Thoracic aorta (tissue), 2 donors: Measurements from ENCODE around the gene EHMT1. TPM values are rescaled to one million over a fixed set of nuclear protein-coding genes. Genes with fewer than 3 reads are reported as not detected.
"Not testable (repeated sequence)": the region's sequence is repeated elsewhere in the genome, so short reads cannot be mapped to it uniquely, and the experiment has no call there.

Experiments used
- ATAC-seq: fragments of 150-250 bp; one replicate; pipeline ENCODE4 v1.8.0; 2017; ENCODE audit warnings: low read depth; ENCODE audit not compliant: insufficient number of reproducible peaks, low FRiP score
- DNase-seq: peaks from one replicate; pipeline ENCODE4 v3.0.0-alpha.2; 2020; ENCODE audit warnings: low spot score
- H3K27ac ChIP-seq, 2 donors: fragments of 200-600 bp; sonication (generic); 1 replicate in 1 of 2; 2 replicates in 1 of 2; pipeline ENCODE4 v1.5.1; 2016; ENCODE audit warnings: mild to moderate bottlenecking in 2 of 2, moderate library complexity in 2 of 2
- H3K27me3 ChIP-seq: fragments of 200-600 bp; sonication (generic); replicated peaks from 2 replicates; pipeline ENCODE4 v1.6.0; 2016; ENCODE audit warnings: mild to moderate bottlenecking; ENCODE audit not compliant: insufficient read depth
- H3K36me3 ChIP-seq: fragments of 200-600 bp; sonication (generic); one replicate; pipeline ENCODE4 v1.5.1; 2016
- H3K4me1 ChIP-seq, 2 donors: fragments of 200-600 bp; sonication (generic); 1 replicate in 1 of 2; 2 replicates in 1 of 2; pipeline versions ENCODE4 v1.5.1 to v1.6.0; 2016; ENCODE audit warnings: low read depth in 2 of 2, mild to moderate bottlenecking in 1 of 2; ENCODE audit not compliant: control insufficient read depth in 1 of 2
- H3K4me3 ChIP-seq: fragments of 200-600 bp; sonication (generic); 2 replicates; pipeline ENCODE4 v1.5.1; 2016; ENCODE audit warnings: mild to moderate bottlenecking
- H3K9me3 ChIP-seq: fragments of 200-600 bp; sonication (generic); 2 replicates; pipeline ENCODE4 v1.5.1; 2016
- total RNA-seq, 2 donors: library from RNA; depleted of rRNA; stranded (reverse); fragments of >200 nt; gene quantifications; one replicate each; pipeline versions ENCODE4 v1.1.0 to v1.2.3, GENCODE V29; 2016
- TF ChIP-seq, protein P1 (sequence below): fragments of 200-600 bp; sonication (generic); IDR thresholded peaks from one replicate; pipeline ENCODE4 v1.5.1; 2019; ENCODE audit warnings: antibody characterized with exemption

EHMT1 gene
- total RNA-seq, 2 donors from 2014 or later, result 67.6 to 150 TPM

DNA sequence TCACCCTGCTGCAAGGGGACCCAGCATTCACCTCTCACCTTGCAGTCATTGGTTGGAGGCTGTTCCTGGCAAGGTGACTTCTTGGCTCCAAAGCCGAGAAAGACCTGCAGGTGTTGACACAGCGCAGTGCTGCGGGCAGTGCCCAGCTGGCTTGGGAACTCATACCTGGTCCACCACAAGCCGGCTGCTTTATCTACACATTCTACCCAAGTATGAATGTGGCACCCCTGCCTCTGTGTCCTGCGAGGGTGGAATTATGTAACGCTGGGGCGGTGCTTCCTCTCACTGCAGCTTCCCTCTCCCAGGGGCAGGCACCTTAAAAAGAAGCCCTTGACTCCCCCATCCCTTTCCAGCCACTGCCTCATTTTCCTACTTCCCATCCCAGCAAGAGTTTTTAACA, 26.0 kb upstream of the EHMT1 start:
- ATAC-seq (no peak), DNase-seq (no peak)
- peaks cover 4% of the 10 kb centered on the region for H3K36me3 ChIP-seq
- H3K27me3 ChIP-seq, result no peaks in the 10 kb centered on the region
- TF ChIP-seq, protein P1, sequence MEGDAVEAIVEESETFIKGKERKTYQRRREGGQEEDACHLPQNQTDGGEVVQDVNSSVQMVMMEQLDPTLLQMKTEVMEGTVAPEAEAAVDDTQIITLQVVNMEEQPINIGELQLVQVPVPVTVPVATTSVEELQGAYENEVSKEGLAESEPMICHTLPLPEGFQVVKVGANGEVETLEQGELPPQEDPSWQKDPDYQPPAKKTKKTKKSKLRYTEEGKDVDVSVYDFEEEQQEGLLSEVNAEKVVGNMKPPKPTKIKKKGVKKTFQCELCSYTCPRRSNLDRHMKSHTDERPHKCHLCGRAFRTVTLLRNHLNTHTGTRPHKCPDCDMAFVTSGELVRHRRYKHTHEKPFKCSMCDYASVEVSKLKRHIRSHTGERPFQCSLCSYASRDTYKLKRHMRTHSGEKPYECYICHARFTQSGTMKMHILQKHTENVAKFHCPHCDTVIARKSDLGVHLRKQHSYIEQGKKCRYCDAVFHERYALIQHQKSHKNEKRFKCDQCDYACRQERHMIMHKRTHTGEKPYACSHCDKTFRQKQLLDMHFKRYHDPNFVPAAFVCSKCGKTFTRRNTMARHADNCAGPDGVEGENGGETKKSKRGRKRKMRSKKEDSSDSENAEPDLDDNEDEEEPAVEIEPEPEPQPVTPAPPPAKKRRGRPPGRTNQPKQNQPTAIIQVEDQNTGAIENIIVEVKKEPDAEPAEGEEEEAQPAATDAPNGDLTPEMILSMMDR, result no peak
- H3K27ac ChIP-seq, result no peak overlapping the region
- H3K9me3 ChIP-seq, result no peaks in the 10 kb centered on the region
- no peak overlapping the region for H3K4me3 ChIP-seq
- peaks cover 9 to 14% of the 10 kb centered on the region in 2 donors for H3K4me1 ChIP-seq

DNA sequence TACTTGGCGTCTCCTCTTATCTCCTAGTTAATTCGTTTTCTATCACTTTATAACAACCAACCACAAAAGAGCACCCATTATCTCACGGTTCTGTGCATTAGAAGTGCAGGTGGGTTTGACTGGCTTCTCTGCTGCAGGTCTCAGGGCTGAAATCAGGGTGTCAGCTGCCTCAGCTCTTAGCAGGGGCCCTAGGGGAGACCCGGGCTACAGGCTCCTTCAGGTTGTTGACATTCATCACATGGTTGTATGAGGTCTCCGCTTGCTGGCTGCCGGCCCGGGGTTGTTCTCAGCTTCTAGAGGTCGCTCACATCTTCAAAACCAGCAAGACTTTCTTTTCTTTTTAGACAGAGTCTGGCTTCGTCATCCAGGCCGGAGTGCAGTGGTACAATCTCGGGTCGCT, 25.6 kb upstream of the EHMT1 start:
- DNase-seq (no peak), ATAC-seq (no peak)
- Histone ChIP-seq H3K4me3 (no peak overlapping the region), H3K27ac (no peak overlapping the region), H3K36me3 (no peaks in the 10 kb centered on the region), H3K4me1 (peaks cover 9 to 14% of the 10 kb centered on the region in 2 donors), H3K9me3 (no peaks in the 10 kb centered on the region), H3K27me3 (no peaks in the 10 kb centered on the region)
- TF ChIP-seq, protein P1, result no peak

DNA sequence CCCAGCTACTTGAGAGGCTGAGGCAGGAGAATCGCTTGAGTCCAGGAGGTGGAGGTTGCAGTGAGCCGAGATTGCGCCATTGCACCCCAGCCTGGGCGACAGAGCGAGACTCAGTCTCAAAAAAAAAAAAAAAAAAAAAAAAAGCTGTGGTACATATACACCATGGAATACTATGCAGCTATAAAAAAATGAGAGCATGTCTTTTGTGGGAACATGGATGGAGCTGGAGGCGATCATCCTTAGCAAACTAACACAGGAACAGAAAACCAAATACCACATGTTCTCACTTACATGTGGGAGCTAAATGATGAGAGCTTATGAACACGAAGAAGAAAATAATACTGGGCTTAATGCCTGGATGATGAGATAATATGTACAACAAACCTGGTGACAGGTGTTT, 22.2 kb upstream of the EHMT1 start:
- not testable (repeated sequence) for H3K4me1 ChIP-seq, H3K27ac ChIP-seq, H3K36me3 ChIP-seq, ATAC-seq, DNase-seq, H3K9me3 ChIP-seq, H3K4me3 ChIP-seq, H3K27me3 ChIP-seq

DNA sequence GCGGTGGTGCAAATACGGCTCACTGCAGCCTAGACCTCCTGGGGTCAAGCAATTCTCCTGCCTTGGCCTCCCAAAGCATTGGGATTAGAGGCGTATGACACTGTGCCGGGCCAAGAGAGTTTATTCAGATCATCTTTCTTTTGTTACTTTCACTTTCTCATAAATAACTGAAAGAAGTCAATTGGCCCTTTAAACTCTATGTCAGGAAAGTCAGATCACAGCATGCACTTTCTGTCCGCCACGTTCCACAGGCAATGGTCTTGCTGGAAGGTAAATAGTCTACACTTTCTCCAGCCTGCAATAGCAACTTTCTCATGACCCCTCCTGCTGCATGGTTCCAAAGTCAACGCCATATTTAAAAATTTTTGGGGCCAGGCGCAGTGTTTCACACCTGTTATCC, 19.9 kb upstream of the EHMT1 start:
- ATAC-seq, result no peak
- TF ChIP-seq, protein P1, result no peak
- H3K27me3 ChIP-seq, result no peaks in the 10 kb centered on the region
- H3K36me3 ChIP-seq, result no peaks in the 10 kb centered on the region
- no peak overlapping the region for H3K27ac ChIP-seq
- H3K4me1 ChIP-seq, result peaks cover 0 to 8% of the 10 kb centered on the region in 2 donors
- H3K4me3 ChIP-seq, result no peak overlapping the region
- no peaks in the 10 kb centered on the region for H3K9me3 ChIP-seq
- DNase-seq, result no peak

DNA sequence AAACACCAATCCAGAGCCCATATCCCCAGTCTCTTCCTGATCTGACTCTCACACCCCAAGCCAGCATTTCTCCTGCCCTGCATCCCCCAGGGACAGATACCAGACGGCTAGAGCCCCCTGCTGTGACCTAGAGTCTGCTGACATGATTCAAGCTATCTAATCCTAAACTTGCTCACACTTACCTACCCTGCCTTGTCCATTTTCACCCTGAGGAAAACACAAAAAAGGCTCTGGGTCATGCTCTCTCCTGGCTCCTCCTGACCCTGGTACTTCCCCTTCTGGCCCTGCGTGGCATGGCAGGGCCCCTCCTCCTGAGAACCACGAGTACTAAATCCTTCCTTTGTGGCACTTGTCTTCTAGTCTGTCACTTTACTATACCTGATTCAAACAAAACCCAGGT, 16.1 kb upstream of the EHMT1 start:
- Histone ChIP-seq H3K36me3 (no peaks in the 10 kb centered on the region), H3K9me3 (no peaks in the 10 kb centered on the region), H3K27ac (no peak overlapping the region), H3K4me1 (peaks cover 15 to 32% of the 10 kb centered on the region in 2 donors), H3K27me3 (no peaks in the 10 kb centered on the region), H3K4me3 (no peak overlapping the region)
- ATAC-seq (no peak), DNase-seq (no peak)
- TF ChIP-seq, protein P1, result no peak

DNA sequence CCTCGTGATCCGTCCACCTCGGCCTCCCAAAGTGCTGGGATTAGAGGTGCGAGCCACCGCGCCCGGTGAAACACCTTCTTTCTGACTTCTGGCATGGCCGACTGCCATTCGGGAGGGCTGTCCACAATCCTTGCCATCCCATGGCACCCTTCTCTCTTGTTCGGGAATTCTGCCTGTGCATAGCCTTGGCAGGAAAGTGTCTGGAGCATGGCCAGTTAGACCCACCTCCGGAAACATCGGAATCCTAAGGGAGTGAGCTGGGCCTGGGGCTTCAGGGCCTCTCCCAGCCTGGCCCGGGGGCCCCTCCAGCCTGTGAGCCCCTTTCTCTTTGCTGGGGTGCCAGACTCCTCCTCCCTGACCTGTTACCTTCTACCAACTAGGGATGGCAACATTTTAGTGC, 14.9 kb upstream of the EHMT1 start:
- H3K4me3 ChIP-seq, result peak overlapping the region; percentile 73
- TF ChIP-seq, protein P1, result no peak
- ATAC-seq, result no peak

More for the DNA sequence above, 14.9 kb upstream of the EHMT1 start:
- Histone ChIP-seq H3K9me3 (no peaks in the 10 kb centered on the region), H3K4me1 (peaks cover 15 to 41% of the 10 kb centered on the region in 2 donors), H3K36me3 (no peaks in the 10 kb centered on the region), H3K27me3 (no peaks in the 10 kb centered on the region), H3K27ac (no peak overlapping the region)
- DNase-seq, result no peak
